MM.1S (cell line): ENCODE data around the gene CBFA2T3.

ENCODE experiments used
- EZH2 ChIP-seq: fragments of 300-600 bp; sonication (generic); optimal IDR thresholded peaks from 2 replicates; pipeline ENCODE3; 2017; ENCODE audit warnings: low read depth, mild to moderate bottlenecking, antibody characterized with exemption, low read length, mixed read lengths
- EZH2phosphoT487 ChIP-seq: fragments of 300-600 bp; sonication (generic); IDR thresholded peaks from 2 replicates; pipeline ENCODE4 v1.6.1; 2018; ENCODE audit warnings: antibody characterized with exemption, low read length
- TF ChIP-seq, protein P1 (sequence below): fragments of 300-600 bp; sonication (generic); IDR thresholded peaks from 2 replicates; pipeline ENCODE4 v1.5.1; 2016; ENCODE audit warnings: antibody characterized with exemption, low read length, mixed read lengths

DNA sequence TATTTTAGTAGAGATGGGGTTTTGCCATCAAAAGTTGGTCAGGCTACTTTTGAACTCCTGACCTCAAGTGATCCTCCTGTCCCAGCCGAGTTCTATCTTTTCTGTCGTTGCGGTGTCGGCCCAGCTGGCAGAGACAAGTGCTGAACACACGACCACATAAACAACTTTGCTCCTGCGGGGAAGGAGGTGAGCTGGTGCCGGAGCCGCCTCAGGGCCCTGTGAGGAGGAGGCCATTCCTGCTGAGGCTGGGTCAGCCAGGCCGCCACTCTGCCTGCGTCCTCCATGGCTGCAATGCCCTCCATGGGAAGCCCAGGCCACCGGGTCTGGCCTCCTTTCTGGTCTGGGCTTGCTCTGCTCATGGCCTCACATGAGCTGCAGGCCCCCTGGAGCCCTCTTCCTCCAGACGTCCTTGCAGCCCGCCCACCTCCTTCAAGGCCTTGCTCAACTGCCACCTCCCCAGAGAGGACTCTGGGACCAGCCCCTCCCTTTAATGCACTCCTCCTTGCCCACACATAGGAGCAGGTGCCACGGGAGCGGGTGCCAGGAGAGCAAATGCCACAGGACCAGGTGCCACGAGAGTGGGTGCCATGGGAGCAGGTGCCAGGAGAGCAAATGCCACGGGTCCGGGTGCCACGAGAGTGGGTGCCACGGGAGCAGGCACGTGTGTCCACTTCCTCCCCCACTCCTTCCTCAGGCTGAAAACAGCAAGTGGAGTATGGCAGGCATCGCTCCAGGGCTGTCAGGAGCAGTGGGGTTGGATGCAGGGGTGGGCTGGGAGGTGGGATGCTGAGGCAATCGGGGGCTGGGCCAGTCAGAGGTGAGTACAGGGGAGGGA, 28.4 kb upstream of the CBFA2T3 start:
- TF ChIP-seq, protein P1, sequence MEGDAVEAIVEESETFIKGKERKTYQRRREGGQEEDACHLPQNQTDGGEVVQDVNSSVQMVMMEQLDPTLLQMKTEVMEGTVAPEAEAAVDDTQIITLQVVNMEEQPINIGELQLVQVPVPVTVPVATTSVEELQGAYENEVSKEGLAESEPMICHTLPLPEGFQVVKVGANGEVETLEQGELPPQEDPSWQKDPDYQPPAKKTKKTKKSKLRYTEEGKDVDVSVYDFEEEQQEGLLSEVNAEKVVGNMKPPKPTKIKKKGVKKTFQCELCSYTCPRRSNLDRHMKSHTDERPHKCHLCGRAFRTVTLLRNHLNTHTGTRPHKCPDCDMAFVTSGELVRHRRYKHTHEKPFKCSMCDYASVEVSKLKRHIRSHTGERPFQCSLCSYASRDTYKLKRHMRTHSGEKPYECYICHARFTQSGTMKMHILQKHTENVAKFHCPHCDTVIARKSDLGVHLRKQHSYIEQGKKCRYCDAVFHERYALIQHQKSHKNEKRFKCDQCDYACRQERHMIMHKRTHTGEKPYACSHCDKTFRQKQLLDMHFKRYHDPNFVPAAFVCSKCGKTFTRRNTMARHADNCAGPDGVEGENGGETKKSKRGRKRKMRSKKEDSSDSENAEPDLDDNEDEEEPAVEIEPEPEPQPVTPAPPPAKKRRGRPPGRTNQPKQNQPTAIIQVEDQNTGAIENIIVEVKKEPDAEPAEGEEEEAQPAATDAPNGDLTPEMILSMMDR: no peak
- TF ChIP-seq EZH2: no peak
- no peak for TF ChIP-seq EZH2phosphoT487
